Dedifferentiated amniotic fluid mesenchymal stem cell (primary cell): ENCODE data around the gene PPP1R8.

Experiments used
- DNase-seq: peaks from one replicate; pipeline ENCODE4 v3.0.0-alpha.2; 2016; ENCODE audit errors: extremely low spot score

PPP1R8 gene

DNA sequence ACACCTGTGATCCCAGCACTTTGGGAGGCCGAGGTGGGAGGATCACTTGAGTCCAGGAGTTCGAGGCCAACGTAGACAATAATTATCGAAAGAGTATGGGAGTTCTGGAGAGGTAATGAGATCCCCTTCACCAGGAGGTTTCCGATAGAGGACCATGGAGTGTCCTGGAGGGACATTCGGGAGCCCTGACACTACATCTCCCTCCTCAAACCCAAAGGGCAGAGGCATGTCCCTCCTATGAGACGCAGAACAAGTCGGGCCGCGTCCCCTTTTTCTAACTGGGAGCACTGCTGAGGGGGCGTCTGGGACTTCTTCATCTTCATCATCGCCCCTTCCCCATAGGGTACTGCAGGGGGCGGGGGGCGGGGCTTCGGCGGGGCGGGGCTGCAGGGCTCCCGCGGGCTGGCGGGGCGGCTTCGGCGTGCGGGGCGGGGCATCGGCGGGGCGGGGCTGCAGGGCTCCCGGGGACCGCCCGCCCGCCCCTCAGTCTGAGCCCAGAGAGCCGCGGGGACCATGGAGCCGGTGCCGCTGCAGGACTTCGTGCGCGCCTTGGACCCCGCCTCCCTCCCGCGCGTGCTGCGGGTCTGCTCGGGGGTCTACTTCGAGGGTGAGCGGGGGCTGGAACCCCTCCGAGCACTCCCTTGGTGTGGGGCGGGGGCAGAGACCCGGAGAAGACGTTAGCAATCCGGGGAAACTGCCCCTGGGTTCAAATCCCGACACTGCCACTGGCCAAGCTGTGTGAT is 41.6 kb downstream of the PPP1R8 start, which contains the start of gene THEMIS2:
TSS of gene THEMIS2 (plus strand) at position 486 of the 743 bp plus-strand sequence. CDS start at position 514, 28 bp downstream.
- no peak for DNase-seq

DNA sequence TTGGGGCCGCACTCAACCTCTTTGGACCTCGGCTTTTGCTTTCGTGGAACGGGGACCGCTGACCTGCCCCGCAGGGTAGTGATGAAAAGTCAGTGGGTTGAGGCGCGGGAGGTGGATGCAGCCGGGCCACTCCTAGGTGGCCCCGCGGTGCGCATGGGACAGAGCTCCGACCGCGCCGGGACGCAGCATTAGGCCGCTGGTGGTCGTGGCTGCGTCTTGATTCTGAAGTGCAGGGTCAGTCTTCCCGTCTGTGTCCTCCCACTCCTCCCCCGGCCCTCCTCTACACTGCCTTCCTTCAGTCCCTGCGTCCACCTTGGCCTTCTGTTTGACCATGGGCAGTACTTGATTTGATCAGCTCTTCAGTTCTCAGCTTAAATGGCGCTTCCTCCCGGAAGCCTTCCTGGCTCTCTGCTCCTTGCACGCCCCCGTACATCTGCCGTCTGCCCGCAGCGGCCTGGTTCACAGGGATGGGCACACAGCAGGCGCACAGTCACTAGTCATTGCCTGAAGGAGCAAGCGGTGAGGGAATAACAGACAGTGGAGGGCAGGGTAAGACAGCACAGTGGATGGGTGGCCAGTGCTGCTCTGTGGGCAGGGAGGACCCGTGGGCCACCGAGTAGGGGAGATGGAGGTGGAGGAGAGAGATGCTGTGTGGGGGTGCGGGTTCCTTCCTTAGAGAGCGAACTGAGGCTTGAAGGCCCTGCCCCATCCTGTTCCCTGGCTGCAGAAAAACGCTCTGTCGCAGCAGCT is 42.4 kb downstream of the PPP1R8 start:
- no peak for DNase-seq

DNA sequence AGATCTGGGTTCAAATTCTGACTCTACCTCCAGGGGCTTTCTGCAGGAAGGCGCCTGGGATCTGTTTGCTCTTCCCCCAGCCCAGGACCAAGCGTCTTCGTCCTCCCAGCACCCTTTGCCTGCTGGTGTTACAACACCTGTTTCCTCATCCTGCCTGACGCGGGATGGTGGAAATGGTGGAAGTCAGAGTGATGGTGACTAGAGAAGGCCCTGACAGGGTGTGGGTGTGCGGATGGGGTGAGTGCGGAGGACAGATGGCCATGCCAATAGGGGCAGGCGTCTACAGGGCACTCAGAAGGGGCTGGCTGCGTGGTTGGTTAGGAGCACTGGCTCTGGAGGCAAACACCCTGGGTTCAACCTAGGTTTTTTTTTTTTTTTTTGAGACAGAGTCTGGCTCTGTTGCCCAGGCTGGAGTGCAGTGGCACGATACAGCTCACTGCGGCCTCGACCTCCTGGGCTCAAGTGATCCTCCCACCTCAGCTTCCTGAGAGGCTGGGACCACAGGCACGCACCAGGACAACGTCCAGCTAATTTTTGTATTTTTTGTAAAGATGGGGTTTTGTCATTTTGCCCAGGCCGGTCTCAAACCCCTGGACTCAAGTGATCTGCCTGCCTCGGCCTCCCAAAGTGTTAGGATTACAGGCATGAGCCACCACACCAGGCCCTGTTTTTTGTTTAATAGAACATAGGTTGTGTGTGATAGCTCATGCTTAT is 43.2 kb downstream of the PPP1R8 start:
- DNase-seq = no peak

GRCh38 chr1:27876341-27877114 is 45.9 kb downstream of the PPP1R8 start:
- DNase-seq = no peak

GRCh38 chr1:27877115-27877416 is 46.5 kb downstream of the PPP1R8 start:
- DNase-seq = no peak

GRCh38 chr1:27878039-27878438 is 47.5 kb downstream of the PPP1R8 start:
- no peak for DNase-seq

DNA sequence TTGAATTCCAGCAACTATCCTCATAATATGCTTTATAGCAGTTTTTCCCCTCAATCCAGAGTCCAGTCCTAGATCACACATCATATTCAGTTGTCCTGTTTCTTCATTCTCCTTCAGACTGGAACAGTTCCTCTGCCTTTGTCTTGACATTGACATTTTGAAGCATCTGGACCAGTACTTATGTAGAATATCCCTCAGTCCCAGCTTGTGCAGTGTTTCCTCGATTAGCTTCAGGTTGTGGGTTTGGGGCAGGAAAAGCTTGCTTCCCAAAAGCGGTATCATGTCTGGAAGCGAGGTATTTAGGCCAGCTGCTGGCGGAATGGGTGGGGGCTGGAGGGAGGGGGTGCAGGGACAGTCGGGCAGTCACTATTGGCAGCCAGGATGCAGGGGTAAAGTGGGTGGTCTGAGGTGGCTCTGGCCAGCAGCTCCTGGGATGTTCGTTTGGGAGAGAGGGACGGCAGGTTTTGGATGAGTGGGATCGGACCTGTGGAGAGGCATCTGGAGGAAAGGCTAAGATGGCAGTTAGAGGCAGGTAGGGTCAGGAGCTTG is 48.3 kb downstream of the PPP1R8 start:
- no peak for DNase-seq

GRCh38 chr1:27879374-27880082 is 48.9 kb downstream of the PPP1R8 start:
- no peak for DNase-seq

DNA sequence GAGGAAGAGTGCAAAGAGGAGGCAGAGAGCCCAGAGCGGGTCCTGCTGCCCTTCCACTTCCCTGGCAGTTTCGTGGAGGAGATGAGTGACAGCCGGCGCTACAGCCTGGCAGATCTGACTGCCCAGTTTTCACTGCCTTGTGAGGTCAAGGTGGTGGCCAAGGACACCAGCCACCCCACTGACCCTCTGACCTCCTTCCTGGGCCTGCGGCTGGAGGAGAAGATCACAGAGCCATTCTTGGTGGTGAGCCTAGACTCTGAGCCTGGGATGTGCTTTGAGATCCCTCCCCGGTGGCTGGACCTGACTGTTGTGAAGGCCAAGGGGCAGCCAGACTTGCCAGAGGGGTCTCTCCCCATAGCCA is 51.9 kb downstream of the PPP1R8 start:
- DNase-seq = no peak

- DNase-seq = no peak
These were observed 53.0 kb downstream of the PPP1R8 start for GRCh38 chr1:27883536-27883935.

GRCh38 chr1:27884006-27884954 is 53.7 kb downstream of the PPP1R8 start:
- DNase-seq = no peak

- DNase-seq = no peak
These were observed 54.5 kb downstream of the PPP1R8 start for GRCh38 chr1:27885114-27885528.

DNA sequence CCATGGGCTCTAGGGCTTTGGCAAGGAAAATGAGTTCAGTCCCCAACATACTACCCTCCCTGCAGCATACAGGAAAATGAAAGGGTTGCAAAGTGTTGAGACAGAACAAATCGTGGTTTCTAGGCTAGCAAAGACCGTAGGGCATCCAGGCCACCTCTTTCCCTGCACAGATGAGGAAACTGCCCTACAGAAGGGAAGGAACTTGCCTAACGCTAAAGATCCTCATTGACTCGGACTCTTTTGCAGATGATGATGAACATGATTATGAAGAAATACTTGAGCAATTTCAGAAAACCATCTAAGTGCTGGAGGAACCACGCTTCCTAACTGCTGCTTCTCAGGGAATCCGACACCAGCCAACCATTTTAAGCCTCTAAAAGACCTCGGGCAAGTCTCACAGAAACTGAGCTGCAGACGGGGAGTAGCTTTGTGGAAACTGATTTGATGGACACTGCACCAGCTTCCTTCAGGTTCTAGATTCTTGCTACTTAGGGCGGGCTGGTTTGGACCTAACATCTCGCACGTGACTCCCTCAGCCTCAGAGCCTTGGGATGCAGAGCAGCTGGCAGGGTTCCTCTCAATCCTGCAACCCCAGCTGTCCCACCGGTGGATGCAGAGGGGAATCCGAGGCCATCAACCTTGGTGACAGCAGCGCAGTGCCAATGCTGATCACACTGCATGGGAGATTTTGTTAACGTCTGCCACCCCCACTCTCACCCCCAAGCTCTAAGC is 55.2 kb downstream of the PPP1R8 start:
- no peak for DNase-seq

GRCh38 chr1:27886353-27886679 is 55.7 kb downstream of the PPP1R8 start:
- DNase-seq = no peak

DNA sequence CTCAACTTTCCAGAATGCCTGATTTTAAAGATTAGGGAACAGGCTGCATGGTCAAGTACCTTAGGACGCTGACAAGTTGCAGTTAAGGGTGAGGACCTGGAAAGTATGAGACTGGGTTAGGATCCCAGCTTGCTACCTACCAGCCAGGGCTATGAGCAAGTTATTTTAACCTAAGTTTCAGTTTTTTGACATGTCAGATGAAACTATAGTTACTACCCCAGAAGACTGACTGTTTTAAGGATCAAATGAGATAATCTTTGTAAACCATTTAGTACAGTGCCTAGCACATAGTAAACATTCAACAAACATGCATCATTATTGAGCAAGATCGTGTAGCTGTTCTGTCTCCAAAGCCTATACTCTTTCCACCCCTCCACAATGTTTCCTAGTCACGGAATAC is 56.2 kb downstream of the PPP1R8 start:
- no peak for DNase-seq

GRCh38 chr1:27887215-27888021 is 56.8 kb downstream of the PPP1R8 start:
- DNase-seq = no peak

DNA sequence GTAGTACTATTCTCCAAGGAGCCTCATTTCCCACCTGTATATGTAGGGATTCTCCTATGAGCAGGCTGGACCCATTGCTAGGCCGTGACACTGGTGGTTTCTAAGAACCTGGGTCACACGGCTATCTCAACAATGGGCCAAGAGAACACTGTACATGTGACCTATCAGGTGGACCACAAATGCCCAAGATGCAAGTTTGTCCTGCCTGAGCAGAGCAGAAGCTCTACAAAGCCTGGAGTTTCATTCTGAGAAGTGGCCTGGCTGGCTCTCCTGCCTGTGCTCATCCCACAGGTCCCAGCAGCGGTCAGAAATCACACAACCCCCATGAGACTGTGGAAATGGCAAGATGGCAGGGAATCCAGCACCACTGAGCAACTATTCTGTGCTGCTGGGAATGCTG is 58.9 kb downstream of the PPP1R8 start:
- DNase-seq = no peak

- DNase-seq = no peak
These were observed 60.8 kb downstream of the PPP1R8 start for GRCh38 chr1:27891196-27891889.
